Measurements from ENCODE around the gene ARID5B.
"Not testable (repeated sequence)": the region's sequence is repeated elsewhere in the genome, so short reads cannot be mapped to it uniquely, and the experiment has no call there.

ARID5B gene, protein sequence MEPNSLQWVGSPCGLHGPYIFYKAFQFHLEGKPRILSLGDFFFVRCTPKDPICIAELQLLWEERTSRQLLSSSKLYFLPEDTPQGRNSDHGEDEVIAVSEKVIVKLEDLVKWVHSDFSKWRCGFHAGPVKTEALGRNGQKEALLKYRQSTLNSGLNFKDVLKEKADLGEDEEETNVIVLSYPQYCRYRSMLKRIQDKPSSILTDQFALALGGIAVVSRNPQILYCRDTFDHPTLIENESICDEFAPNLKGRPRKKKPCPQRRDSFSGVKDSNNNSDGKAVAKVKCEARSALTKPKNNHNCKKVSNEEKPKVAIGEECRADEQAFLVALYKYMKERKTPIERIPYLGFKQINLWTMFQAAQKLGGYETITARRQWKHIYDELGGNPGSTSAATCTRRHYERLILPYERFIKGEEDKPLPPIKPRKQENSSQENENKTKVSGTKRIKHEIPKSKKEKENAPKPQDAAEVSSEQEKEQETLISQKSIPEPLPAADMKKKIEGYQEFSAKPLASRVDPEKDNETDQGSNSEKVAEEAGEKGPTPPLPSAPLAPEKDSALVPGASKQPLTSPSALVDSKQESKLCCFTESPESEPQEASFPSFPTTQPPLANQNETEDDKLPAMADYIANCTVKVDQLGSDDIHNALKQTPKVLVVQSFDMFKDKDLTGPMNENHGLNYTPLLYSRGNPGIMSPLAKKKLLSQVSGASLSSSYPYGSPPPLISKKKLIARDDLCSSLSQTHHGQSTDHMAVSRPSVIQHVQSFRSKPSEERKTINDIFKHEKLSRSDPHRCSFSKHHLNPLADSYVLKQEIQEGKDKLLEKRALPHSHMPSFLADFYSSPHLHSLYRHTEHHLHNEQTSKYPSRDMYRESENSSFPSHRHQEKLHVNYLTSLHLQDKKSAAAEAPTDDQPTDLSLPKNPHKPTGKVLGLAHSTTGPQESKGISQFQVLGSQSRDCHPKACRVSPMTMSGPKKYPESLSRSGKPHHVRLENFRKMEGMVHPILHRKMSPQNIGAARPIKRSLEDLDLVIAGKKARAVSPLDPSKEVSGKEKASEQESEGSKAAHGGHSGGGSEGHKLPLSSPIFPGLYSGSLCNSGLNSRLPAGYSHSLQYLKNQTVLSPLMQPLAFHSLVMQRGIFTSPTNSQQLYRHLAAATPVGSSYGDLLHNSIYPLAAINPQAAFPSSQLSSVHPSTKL

DNA sequence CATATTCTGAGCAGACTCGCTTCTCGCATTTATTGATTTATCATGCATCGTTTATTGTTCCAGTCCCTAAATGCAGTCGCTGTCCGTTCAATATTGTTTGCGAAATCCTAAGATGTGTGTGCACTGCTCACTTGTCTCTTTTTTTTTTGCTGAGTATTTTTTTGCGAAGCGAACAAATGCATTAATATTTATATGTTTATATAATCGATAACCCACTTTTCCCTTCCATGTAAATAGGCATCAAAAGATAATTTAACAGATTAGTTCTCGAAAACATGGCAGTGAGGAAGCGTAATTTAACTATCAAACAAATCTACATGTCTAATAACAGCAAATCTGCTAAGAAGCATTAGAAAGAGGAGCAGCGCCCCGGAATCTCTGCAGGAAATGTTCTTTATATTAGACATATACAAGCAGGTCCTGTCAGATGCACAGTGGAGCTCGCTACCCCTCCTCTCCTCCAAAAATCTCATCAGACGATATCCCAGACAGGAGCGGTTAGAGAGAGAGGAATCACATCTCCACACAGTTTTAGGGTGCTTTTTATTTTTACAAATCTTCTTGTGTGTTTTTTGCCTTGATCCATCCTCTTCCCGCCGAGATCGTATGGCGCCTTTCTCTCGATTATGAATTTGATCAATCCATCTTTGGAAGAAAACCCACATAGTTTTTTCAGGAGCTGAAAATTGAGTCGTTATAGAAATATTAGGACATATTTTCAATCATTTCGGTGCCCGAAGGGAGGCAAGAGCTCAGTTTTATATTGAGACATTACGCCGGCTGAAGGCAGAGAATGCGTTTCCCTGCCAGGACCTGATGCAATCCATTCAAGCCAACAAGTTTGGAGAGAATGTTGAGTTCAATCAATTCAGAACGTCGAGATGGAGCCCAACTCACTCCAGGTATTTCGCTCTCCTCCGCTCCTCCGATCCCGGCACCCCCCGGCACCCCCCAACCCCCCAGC is at the start of gene ARID5B:
TSS of gene ARID5B (plus strand) at position 871 of the 964 bp plus-strand sequence. CDS start at position 882, 11 bp downstream.
- in situ Hi-C loops (cut with MboI; ENCODE audit: low sequenced_read_pairs), result no loop called here

DNA sequence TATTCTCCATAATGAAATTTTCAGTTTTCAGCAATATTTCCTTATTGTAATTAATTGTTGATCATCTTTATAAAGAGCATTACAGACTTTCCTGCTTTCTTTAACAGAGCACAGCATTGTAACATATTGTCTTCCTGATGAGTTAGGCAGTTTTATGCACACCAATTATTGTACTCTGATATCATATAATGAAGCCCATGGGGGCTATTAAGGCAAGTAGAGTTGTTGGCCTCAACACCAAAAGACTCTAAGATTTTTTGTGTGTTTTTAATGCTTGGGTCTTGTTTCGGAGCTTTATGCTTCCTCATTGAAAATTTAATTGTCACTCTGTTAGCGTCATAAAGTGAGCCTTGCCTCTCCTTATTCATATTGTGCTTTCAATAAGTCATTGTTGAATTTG is 49.2 kb upstream of the ARID5B start:
- in situ Hi-C loops (cut with MboI; ENCODE audit: low sequenced_read_pairs), result no loop called here

DNA sequence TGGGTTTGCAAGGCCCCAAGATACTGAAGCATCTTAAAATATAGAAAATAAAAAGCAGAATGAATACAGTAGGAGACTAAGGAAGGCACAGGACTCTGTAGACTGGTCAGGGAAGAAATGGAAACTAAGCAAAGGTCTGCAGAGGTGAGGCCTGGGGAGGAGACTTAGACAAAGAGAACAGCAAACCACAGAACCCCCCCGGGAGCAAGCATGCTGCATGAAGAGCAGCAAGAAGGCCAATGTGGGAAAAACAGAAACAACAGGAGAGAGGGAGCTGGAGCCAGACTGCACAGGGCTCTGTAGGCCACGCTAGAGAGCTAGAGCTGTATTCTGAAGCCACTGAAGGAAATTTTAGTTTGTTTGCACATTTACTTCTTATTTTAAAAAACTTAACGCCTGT is 45.7 kb upstream of the ARID5B start:
- in situ Hi-C loops (cut with MboI; ENCODE audit: low sequenced_read_pairs), result no loop called here

DNA sequence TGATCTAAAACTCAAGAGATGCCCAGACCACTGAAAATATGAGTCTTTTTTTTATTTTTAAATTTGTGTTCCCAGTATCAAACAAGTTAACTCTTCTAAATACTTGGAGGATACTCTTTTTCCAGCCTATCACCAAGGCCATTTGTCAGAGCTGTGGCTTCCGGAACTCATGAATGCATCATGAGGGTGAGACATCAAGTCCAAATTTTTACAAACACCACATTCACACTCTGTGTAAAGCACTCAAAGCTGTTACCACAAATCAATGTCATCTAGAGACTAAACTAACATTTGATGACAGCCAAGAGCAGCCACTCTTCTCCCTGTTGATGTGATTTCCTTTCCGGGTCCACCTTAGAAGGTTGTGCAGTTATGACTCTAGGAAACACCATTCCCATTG is 43.8 kb upstream of the ARID5B start:
- in situ Hi-C loops (cut with MboI; ENCODE audit: low sequenced_read_pairs), result no loop called here

DNA sequence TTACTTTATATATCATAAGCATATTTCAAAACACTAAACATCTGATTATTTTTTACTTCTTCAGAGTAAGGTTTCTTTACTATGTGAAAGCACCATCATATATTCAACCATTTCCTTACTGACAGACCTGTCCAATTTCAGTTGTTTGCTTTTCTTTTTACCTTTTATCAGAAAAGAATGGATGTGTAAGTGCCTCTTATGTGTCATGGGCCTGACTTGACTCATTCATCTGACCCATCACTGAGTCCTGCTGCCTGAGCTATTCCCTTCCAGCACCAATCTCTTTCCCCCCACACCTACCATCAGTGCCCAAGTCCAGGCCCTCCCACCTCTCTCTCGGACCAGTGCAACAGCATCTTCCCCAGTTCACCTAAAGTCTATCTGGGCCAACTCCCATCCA is 41.7 kb upstream of the ARID5B start:
- in situ Hi-C loops (cut with MboI; ENCODE audit: low sequenced_read_pairs), result no loop called here

DNA sequence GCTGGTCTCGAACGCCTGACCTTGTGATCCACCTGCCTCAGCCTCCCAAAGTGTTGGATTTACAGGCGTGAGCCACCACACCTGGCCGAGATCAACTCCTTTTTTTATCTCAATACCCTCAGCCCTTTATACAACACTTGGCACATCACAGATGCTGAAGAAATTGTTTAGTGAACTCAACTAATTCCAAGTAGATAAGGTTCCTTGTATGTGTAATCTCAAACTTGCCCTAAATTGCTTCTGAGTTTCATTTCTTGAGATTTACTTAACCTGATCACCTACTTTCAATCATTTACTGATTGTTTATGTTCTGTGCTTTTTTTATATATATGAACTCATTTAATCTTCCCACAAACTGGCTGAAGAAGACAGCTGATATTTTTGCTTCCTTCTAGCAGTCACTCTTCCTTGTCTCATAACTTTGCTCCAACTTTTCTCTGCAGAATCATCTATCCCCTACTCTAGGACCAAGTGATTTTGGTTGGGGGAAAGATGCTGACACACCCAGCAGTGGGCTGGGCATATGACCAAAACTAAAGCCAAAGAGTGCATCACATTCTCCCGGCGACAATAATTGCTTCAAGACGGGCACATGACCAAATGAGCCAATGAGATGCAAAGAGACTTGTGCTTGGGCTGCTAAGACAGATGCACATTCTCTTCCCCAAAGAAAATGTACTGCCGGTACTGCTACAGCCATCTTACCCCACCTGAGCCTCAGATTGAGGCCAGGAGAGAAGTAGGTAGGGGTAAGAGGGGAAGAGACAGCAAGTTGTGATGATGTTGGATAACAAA is 40.3 kb upstream of the ARID5B start:
- in situ Hi-C loops (cut with MboI; ENCODE audit: low sequenced_read_pairs), result no loop called here

DNA sequence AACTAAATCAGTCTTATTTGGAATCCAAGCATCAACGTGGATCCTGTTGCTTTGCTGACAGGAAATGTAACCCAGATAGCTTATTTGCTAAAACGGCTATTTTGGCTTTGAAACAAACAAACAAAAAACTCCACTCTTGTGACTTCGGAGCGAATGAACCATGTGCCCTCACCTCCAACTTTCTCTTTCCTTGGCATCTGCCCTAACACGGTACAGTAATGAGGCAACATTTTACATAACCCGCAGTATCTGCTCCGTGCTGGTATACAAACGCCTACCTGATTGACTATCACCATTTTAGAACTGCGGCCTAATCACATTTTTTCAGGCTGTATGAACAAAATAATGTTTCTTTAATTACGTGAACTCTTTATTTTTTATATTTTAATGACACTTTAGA is 37.5 kb upstream of the ARID5B start:
- in situ Hi-C loops (cut with MboI; ENCODE audit: low sequenced_read_pairs), result no loop called here

DNA sequence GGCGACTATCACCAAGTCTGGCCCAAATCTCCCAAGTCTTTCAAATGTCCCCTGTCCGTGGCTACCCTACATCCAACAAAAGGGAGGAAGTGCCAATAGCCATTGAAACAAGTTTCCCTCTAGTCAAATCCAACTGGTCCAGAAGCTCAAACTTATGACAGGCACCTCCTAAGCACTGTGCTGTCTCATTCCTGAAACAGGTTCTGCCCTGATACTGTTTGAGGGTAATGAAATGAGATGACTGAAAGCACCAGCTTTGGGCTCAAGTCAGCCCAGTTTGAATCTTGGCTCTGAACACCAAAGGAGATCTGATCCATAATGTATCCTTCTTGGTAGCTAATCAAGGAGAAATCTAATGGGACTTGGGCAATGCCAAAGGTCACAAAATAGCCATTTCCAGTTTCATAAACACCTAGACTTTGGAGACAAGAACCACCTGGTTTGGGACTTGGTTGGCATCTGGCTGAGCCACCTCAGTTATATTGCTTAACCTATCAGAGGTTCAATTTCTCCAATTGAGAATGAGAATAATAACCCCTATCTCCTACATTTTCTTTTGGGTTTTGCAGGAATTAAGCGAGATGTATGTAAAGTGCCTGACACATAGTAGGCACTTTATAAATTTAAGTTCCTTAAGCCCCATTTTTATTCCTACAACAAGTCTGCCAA is 34.7 kb upstream of the ARID5B start:
- in situ Hi-C loops (cut with MboI; ENCODE audit: low sequenced_read_pairs), result no loop called here

DNA sequence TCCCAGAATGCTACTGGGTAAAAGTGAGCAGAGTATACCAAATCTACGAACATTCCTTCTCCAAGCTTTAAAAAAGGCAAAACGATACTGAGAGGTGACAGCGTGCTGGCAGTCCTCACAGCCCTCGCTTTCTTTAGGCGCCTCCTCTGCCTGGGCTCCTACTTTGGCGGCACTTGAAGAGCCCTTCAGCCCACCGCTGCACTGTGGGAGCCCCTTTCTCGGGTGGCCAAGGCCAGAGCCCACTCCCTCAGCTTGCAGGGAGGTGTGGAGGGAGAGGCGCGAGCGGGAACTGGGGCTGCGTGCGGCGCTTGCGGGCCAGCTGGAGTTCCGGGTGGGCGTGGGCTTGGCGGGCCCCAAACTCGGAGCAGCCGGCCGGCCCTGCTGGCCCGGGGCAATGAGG is 34.1 kb upstream of the ARID5B start:
- in situ Hi-C loops (cut with MboI; ENCODE audit: low sequenced_read_pairs), result not testable (repeated sequence)

DNA sequence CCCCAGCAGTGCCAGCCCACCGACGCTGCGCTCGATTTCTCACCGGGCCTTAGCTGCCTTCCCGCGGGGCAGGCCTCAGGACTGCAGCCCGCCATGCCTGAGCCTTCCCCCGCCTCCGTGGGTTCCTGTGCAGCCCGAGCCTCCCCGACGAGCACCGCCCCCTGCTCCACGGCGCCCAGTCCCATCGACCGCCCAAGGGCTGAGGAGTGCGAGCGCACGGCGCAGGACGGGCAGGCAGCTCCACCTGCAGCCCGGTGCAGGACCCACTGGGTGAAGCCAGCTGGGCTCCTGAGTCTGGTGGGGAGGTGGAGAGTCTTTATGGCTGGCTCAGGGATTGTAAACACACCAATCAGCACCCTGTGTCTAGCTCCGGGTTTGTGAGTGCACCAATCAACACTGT is 33.7 kb upstream of the ARID5B start:
- in situ Hi-C loops (cut with MboI; ENCODE audit: low sequenced_read_pairs), result not testable (repeated sequence)

DNA sequence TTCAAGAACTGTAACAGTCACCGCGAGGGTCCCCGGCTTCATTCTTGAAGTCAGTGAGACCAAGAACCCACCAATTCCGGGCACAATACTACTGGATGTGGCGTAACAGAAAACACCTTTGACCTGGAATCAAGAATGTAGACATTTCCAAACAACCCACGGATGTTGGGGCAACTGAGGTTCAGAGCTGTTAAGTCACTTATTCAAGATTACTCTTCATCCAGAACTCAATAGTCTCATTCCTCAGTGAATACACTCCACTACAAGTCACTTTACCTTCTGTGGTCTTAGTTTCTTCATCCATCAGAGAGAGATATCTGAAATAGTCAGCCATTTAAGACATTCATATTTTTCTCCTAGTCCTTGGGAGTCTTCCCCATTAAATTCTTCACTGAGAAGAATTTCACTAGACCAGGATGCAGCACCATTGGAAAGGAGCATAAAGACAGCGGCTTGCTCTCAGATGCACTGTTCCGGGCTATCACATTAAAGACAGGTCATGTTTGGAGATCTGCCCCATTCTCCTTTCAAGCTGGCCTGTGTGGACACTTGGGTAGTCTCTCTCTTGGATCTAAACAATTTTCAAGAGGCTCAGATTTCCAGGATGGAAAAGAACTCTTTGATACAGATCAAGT is 32.3 kb upstream of the ARID5B start:
- in situ Hi-C loops (cut with MboI; ENCODE audit: low sequenced_read_pairs), result no loop called here

DNA sequence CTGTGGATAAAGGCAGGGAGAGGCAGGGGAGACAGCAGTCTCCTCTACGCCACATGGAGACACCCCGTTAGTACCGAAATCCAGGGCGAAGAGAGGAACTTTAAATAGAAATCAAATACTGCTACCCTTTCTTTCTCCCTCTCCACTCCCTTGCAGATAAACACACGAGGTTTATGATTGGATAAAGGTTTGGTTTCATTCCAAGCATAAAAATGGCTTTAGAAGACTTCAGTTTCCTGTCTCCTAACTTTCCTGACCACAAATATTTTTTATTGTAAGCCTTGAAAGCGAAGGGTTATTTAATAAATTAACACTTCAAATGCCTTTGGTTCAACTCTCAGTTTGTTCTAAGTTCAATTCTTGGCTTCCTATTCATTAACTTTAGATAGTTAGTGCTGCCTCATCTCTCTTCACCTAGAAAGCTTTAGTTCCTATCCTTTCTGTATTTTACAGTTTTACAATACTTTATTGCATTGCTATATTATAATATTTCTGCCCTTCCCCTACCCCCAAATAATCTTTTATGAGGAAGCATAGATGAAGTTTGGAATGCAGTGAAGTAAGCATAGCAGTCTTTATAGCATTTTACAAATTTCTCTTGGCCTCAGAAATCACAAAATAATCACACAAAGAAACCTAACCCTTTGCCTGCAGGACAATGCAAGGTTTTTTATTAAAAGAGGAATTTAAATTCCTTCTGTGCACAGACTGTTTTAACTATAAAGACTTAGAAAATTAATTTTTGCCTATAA is 31.5 kb upstream of the ARID5B start:
- in situ Hi-C loops (cut with MboI; ENCODE audit: low sequenced_read_pairs), result no loop called here

DNA sequence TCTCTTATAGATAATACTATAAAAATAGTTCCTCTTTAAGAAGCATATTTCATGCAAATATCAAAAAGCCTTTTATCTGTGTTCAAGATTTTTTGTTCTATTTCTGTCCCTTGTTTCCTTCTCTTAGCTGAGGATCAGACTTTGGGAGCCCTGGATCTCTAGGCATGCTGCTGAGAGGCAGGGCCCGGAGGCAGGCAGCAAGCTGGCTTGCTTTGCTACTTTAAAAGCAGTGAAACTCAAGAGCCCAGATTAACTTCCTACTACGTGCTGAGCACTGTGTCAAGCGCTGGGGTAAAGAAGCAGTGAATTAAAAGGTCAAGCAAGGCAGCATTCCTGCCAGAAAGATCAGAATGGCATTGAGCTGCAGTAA is 31.0 kb upstream of the ARID5B start:
- in situ Hi-C loops (cut with MboI; ENCODE audit: low sequenced_read_pairs), result no loop called here

DNA sequence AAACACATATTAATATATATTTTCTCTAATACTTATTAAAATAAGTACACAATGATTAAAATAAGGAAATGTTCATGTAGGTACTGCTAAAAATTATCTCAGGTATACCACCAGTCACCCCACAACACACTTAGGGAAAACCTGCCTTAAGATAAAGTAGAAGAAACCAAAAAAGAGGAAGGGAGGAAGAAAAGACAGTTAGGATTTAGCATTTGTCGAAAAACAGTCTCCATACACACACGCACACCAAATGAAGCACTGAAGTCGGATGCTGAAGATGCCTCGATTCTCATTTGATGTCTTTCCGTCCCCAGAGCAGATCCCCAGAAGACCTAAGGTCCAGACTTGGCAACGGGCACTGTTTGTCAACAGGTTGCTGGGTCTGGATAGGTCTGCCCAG is 30.0 kb upstream of the ARID5B start:
- in situ Hi-C loops (cut with MboI; ENCODE audit: low sequenced_read_pairs), result no loop called here

DNA sequence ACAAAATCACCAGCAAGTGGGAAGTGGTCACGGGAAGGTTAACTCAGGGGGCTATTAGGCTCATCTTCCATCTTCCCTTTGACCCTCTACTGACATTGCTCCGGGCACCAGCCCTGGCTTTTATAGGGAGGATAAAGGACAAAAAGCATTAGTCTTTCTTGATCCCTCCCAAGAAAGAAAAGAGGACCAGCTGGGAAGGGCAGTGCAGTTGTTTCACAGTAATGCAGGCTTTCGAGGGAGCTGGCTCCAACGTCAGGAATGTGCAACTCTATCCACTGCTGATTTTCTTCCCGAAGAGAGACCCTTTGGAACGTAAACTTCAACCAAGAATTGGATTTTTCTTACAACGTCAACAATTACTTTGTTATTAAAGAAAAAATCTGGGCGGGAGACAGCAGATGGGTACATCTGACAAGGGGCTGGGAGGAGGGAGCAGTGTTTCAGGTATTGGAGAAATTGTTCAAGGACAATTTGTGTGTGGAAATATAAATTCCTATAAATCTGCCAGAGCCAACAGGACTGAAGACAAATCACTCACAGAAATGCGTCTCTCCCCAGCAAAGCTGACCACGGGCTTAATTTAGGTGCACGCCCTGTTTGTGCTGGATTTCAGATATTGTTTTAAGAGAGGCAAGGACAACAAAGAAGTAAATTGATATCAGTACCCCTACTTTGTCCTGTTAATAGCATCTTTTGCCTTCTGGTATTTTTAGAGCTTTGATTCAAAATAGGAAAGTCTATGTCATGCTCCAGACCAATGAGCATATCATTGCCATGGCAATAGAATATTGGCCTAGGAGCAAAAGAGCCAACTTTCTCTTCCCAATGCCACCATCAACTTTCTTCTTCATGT is 23.4 kb upstream of the ARID5B start:
- in situ Hi-C loops (cut with MboI; ENCODE audit: low sequenced_read_pairs), result no loop called here

DNA sequence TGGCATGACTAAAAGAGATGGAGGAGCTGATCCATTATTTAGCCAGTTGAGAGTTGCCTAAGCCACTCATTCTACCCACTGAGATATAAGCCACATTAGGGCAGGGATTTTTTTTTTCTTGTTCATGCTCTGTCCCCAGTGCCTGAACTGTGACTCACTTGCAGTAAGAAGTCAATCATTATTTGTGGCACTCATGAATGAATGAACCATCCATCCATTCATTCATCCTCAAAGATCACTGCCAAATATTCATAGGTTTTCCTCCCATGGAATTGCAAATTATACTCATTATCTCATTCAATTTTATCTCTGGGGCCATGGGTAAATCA is 22.8 kb upstream of the ARID5B start:
- in situ Hi-C loops (cut with MboI; ENCODE audit: low sequenced_read_pairs), result no loop called here

All from HL-60/S4 treated with phorbol 12-myristate 13-acetate at 8.2 ng/mL for 4 days and 3 days (cell line).